ENCODE data around the gene GPHN.

- no peak for TF ChIP-seq TAF1 (IDR thresholded peaks at IDR 0.05; ENCODE audit: borderline replicate concordance, low read depth, low read length)
- TF ChIP-seq POLR2AphosphoS5 (IDR thresholded peaks at IDR 0.05; ENCODE audit: low read depth, low read length), result no peak
Observed at GRCh38 chr14:66735853-66736252, 227.9 kb downstream of the GPHN start.
